SK-N-SH (cell line): Measurements from ENCODE around the gene UBE3C.

ENCODE experiments used
- CHD2 ChIP-seq: fragments of 150-350 bp; IDR thresholded peaks from 2 replicates; pipeline ENCODE4 v1.6.1; 2018; ENCODE audit warnings: low read length; ENCODE audit not compliant: partially characterized antibody
- CTCF ChIP-seq: fragments of 200-600 bp; sonication (generic); IDR thresholded peaks from 2 replicates; pipeline ENCODE4 v1.6.1; 2017; ENCODE audit warnings: antibody characterized with exemption, mild to moderate bottlenecking, moderate library complexity
- EZH2phosphoT487 ChIP-seq: fragments of 200-600 bp; sonication (generic); IDR thresholded peaks from 2 replicates; pipeline ENCODE4 v1.6.1; 2017; ENCODE audit warnings: low read depth, mixed run types, mild to moderate bottlenecking, antibody characterized with exemption, moderate library complexity, borderline replicate concordance
- GATA2 ChIP-seq: sonication (generic); formaldehyde crosslinking; IDR thresholded peaks from 2 replicates; pipeline ENCODE4 v1.5.0; 2020; ENCODE audit warnings: mild to moderate bottlenecking, missing genetic modification reagents
- MEF2A ChIP-seq: IDR thresholded peaks from 2 replicates; pipeline ENCODE4 v1.4.0; 2012; ENCODE audit warnings: low read depth, borderline replicate concordance
- NFIC ChIP-seq: IDR thresholded peaks from 2 replicates; pipeline ENCODE4 v1.4.0; 2012; ENCODE audit warnings: borderline replicate concordance
- POLR2AphosphoS5 ChIP-seq: IDR thresholded peaks from 2 replicates; pipeline ENCODE4 v1.6.1; 2012; ENCODE audit warnings: low read depth, low read length
- RAD21 ChIP-seq: IDR thresholded peaks from 2 replicates; pipeline ENCODE4 v1.6.1; 2012; ENCODE audit warnings: mild to moderate bottlenecking, low read length
- SIN3A ChIP-seq: IDR thresholded peaks from 2 replicates; pipeline ENCODE4 v1.6.1; 2012; ENCODE audit warnings: low read depth, mild to moderate bottlenecking, low read length, moderate library complexity, borderline replicate concordance
- TAF1 ChIP-seq: IDR thresholded peaks from 2 replicates; pipeline ENCODE4 v1.6.1; 2012; ENCODE audit warnings: low read depth, mild to moderate bottlenecking, low read length, moderate library complexity, borderline replicate concordance
- TEAD4 ChIP-seq: IDR thresholded peaks from 2 replicates; pipeline ENCODE4 v1.4.0; 2012; ENCODE audit warnings: mild to moderate bottlenecking, borderline replicate concordance; ENCODE audit not compliant: insufficient read depth
- USF2 ChIP-seq: fragments of 150-350 bp; IDR thresholded peaks from 2 replicates; pipeline ENCODE4 v1.6.1; 2017; ENCODE audit warnings: antibody characterized with exemption, low read length, low read depth, borderline replicate concordance
- YY1 ChIP-seq: IDR thresholded peaks from 2 replicates; pipeline ENCODE4 v1.4.0; 2012; ENCODE audit warnings: low read depth, mild to moderate bottlenecking

GRCh38 chr7:157219154-157219553 lies 80.4 kb downstream of the UBE3C start:
- TF ChIP-seq POLR2AphosphoS5: no peak
- no peak for TF ChIP-seq YY1
- no peak for TF ChIP-seq CTCF
- no peak for TF ChIP-seq NFIC
- TF ChIP-seq TEAD4: no peak
- TF ChIP-seq CHD2: no peak
- no peak for TF ChIP-seq SIN3A
- TF ChIP-seq USF2: no peak
- no peak for TF ChIP-seq TAF1
- TF ChIP-seq EZH2phosphoT487: no peak
- no peak for TF ChIP-seq GATA2 (CRISPR knock-in tag)
- no peak for TF ChIP-seq MEF2A
- TF ChIP-seq RAD21: no peak
